GM21619 (cell line): ENCODE data around the gene TUFM.
"Not testable (repeated sequence)": the region's sequence is repeated elsewhere in the genome, so short reads cannot be mapped to it uniquely, and the experiment has no call there.

ENCODE experiments used
- ATAC-seq: cut with Tn5 transposase; IDR thresholded peaks from one replicate; pipeline ENCODE4 v1.9.1; 2021; ENCODE audit not compliant: unreplicated experiment

The TUFM gene

GRCh38 chr16:28839004-28839639, 7.0 kb downstream of the TUFM start:
- no peak for ATAC-seq

- ATAC-seq: no peak
Observed at GRCh38 chr16:28838558-28838918, 7.6 kb downstream of the TUFM start.

- no peak for ATAC-seq
Observed at GRCh38 chr16:28837672-28838557, 8.2 kb downstream of the TUFM start.

GRCh38 chr16:28836761-28837064, 9.4 kb downstream of the TUFM start:
- no peak for ATAC-seq

- no peak for ATAC-seq
Observed at GRCh38 chr16:28835864-28836760, 10.0 kb downstream of the TUFM start.

- no peak for ATAC-seq
Observed at GRCh38 chr16:28834873-28835863, 11.0 kb downstream of the TUFM start.

- ATAC-seq: no peak
Observed at GRCh38 chr16:28834349-28834748, 11.8 kb downstream of the TUFM start.

GRCh38 chr16:28830531-28830930, 15.6 kb downstream of the TUFM start:
- no peak for ATAC-seq

- no peak for ATAC-seq
Observed at GRCh38 chr16:28829747-28830146, 16.4 kb downstream of the TUFM start.

- no peak for ATAC-seq
Observed at GRCh38 chr16:28826141-28826540, 20.0 kb downstream of the TUFM start.

- no peak for ATAC-seq
Observed at GRCh38 chr16:28824717-28824973, 21.5 kb downstream of the TUFM start.

GRCh38 chr16:28823873-28824716, 22.1 kb downstream of the TUFM start:
- peak; percentile 62 for ATAC-seq

GRCh38 chr16:28823291-28823872, 22.8 kb downstream of the TUFM start:
- peak; percentile 0 for ATAC-seq

GRCh38 chr16:28822520-28823290, 23.4 kb downstream of the TUFM start, which contains the start of gene ATXN2L:
Gene ATXN2L (plus strand): TSS chr16:28822999. CDS start chr16:28823260, 261 bp downstream.
- peak; percentile 42 for ATAC-seq

- ATAC-seq: no peak
Observed at GRCh38 chr16:28821874-28822519, 24.2 kb downstream of the TUFM start.

GRCh38 chr16:28820546-28820945, 25.6 kb downstream of the TUFM start:
- not testable (repeated sequence) for ATAC-seq

- no peak for ATAC-seq
Observed at GRCh38 chr16:28820016-28820415, 26.1 kb downstream of the TUFM start.
